Measurements from ENCODE around the gene RAPGEFL1.

Gene RAPGEFL1

GRCh38 chr17:40242774-40243173 lies 65.5 kb downstream of the RAPGEFL1 start:
- no peaks in the 10 kb centered on the region for H3K36me3 ChIP-seq (ENCODE audit: insufficient read depth)
- H3K4me2 ChIP-seq: no peak overlapping the region
- no peaks in the 10 kb centered on the region for H3K4me1 ChIP-seq (ENCODE audit: low read depth, poor library complexity, severe bottlenecking)
- no peaks in the 10 kb centered on the region for H4K20me1 ChIP-seq (ENCODE audit: insufficient read depth)
- no peak overlapping the region for H3K9ac ChIP-seq
- no peak for TF ChIP-seq CTCF (conservative IDR thresholded peaks at IDR 0.05; ENCODE audit: low read depth, low read length)
- peaks cover 18% of the 10 kb centered on the region; the same call in 1 of the 2 replicates for H3K79me2 ChIP-seq (ENCODE audit: insufficient read depth, low read depth)
- H3K27me3 ChIP-seq (ENCODE audit: insufficient read depth, low read depth): no peaks in the 10 kb centered on the region
- no peak overlapping the region for H2AFZ ChIP-seq (ENCODE audit: low read depth)
- no peak overlapping the region for H3K4me3 ChIP-seq (IDR thresholded peaks at IDR 0.05; ENCODE audit: insufficient read depth, low read depth, low read length)
- H3K27ac ChIP-seq: no peak overlapping the region

DNA sequence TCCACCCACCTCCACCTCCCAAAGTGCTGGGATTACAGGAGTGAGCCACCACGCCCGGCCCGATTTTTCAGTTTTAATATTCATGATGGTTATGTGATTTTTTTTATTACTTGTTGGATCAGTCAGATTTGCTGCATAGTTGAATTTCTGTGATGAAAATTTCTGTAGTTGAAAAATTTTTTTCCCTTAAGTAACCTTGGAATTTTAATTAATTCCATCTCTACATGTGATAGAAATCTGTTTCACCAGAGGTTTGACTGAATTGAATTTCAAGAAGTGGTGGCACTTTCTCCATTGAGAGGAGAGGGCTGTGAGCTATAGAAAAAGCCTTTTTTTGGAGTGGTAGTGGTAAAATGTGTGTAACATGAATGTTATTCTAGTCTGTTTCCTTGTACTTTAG lies 66.5 kb downstream of the RAPGEFL1 start:
- no peak overlapping the region for H3K4me3 ChIP-seq (IDR thresholded peaks at IDR 0.05; ENCODE audit: insufficient read depth, low read depth, low read length)
- TF ChIP-seq CTCF (conservative IDR thresholded peaks at IDR 0.05; ENCODE audit: low read depth, low read length): no peak
- no peaks in the 10 kb centered on the region for H4K20me1 ChIP-seq (ENCODE audit: insufficient read depth)
- no peak overlapping the region for H2AFZ ChIP-seq (ENCODE audit: low read depth)
- no peaks in the 10 kb centered on the region for H3K4me1 ChIP-seq (ENCODE audit: low read depth, poor library complexity, severe bottlenecking)
- H3K36me3 ChIP-seq (ENCODE audit: insufficient read depth): no peaks in the 10 kb centered on the region
- no peak overlapping the region for H3K4me2 ChIP-seq
- no peak overlapping the region for H3K27ac ChIP-seq
- no peak overlapping the region for H3K9ac ChIP-seq
- H3K27me3 ChIP-seq (ENCODE audit: insufficient read depth, low read depth): no peaks in the 10 kb centered on the region
- H3K79me2 ChIP-seq (ENCODE audit: insufficient read depth, low read depth): peaks cover 18% of the 10 kb centered on the region; the same call in 1 of the 2 replicates

DNA sequence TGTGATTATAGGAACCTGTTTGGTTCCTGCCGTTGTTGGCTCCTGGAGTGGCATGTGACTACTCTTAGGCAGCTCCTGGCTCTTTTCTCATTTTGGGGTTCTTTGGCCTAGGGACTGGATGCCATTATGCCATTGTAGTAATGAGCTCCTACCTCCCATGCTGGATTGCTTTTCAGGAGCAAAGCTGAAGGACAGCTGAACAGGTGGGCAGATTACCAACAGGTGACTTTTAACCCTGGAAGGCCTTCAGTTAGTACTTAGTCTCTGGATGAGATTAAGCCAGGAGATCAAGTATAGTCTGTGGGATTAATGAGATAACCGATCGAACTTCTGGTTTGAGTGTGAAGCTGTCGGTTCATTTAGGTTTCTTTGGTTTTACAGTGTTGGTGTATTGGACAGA lies 67.0 kb downstream of the RAPGEFL1 start:
- no peak overlapping the region for H3K27ac ChIP-seq
- no peak overlapping the region for H3K4me3 ChIP-seq (IDR thresholded peaks at IDR 0.05; ENCODE audit: insufficient read depth, low read depth, low read length)
- H3K36me3 ChIP-seq (ENCODE audit: insufficient read depth): no peaks in the 10 kb centered on the region
- H4K20me1 ChIP-seq (ENCODE audit: insufficient read depth): no peaks in the 10 kb centered on the region
- H3K4me2 ChIP-seq: no peak overlapping the region
- no peaks in the 10 kb centered on the region for H3K4me1 ChIP-seq (ENCODE audit: low read depth, poor library complexity, severe bottlenecking)
- H3K79me2 ChIP-seq (ENCODE audit: insufficient read depth, low read depth): peaks cover 18% of the 10 kb centered on the region; the same call in 1 of the 2 replicates
- H3K27me3 ChIP-seq (ENCODE audit: insufficient read depth, low read depth): no peaks in the 10 kb centered on the region
- no peak for TF ChIP-seq CTCF (conservative IDR thresholded peaks at IDR 0.05; ENCODE audit: low read depth, low read length)
- H3K9ac ChIP-seq: no peak overlapping the region
- H2AFZ ChIP-seq (ENCODE audit: low read depth): no peak overlapping the region
